Ascending aorta (tissue), 2 donors: Measurements from ENCODE around the gene PLA2G4E. TPM values are rescaled to one million over a fixed set of nuclear protein-coding genes. Genes with fewer than 3 reads are reported as not detected.

ENCODE experiments used
- DNase-seq, 2 donors: peaks; one replicate each; pipeline ENCODE4 v3.0.0-alpha.2; 2019; ENCODE audit warnings: low spot score in 2 of 2
- H3K27ac ChIP-seq, 2 donors: fragments of 200-600 bp; sonication (generic); one replicate each; pipeline ENCODE4 v1.5.1; 2016 to 2017; ENCODE audit warnings: mild to moderate bottlenecking in 1 of 2
- H3K27me3 ChIP-seq: fragments of 200-600 bp; sonication (generic); one replicate; pipeline ENCODE4 v1.5.1; 2017
- H3K36me3 ChIP-seq, 2 donors: fragments of 200-600 bp; sonication (generic); one replicate each; pipeline ENCODE4 v1.5.1; 2016
- H3K4me1 ChIP-seq, 2 donors: fragments of 200-600 bp; sonication (generic); one replicate each; pipeline ENCODE4 v1.5.1; 2016 to 2017; ENCODE audit warnings: mild to moderate bottlenecking in 1 of 2
- H3K4me3 ChIP-seq, 2 donors: fragments of 200-600 bp; sonication (generic); one replicate each; pipeline ENCODE4 v1.5.1; 2016 to 2017; ENCODE audit warnings: mild to moderate bottlenecking in 1 of 2
- H3K9me3 ChIP-seq, 2 donors: fragments of 200-600 bp; sonication (generic); one replicate each; pipeline ENCODE4 v1.5.1; 2016
- intact Hi-C: fragments of 100-400 bp; cut with DNase I; formaldehyde crosslinking; loops from one replicate; pipeline ENCODE4 v1.15.1; 2023
- total RNA-seq: library from RNA; depleted of rRNA; stranded (reverse); fragments of >200 nt; gene quantifications from one replicate; pipeline ENCODE4 v1.1.0, GENCODE V29; 2016
- TF ChIP-seq, protein P1 (sequence below), 3 experiments: fragments of 200-600 bp in 2 of 3; fragments of 450-650 bp in 1 of 3; sonication (generic) in 2 of 3; IDR thresholded peaks; one replicate each; pipeline ENCODE4 v1.5.1; 2016 to 2019; ENCODE audit warnings: antibody characterized with exemption in 3 of 3, mild to moderate bottlenecking in 1 of 3, moderate library complexity in 1 of 3

Gene PLA2G4E
- total RNA-seq, 1 donor from 2014 or later: not detected

DNA sequence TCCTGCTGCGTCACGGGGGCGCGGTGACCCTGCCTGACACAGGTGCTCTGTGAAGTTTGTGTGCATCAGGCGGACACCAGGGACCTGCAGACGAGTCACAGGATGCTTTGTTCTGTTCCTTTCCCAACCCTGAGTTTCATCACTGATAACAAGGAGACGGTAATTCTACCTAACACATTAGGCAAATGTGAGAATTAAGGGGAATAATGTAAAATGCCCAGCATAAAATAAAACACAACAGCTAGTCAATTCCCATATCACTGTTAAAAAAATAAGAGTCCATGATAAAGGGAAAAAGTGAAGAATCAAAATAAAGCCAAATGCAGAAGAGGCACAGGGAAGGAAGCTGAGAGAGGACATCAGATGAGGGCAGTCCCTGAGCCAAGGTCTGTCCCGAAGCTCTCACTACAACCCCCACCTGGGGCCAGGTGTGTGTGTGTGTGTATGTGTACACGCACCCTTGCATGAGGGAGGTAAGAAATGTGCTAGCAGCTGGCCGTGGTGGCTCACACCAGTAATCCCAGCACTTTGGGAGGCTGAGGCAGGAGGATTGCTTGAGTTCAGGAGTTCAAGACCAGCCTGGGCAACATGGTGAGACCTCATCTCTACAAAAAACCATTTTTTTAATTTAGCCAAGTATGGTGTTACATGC lies 46.0 kb upstream of the PLA2G4E start:
- Histone ChIP-seq H3K36me3 (no peaks in the 10 kb centered on the region), H3K27me3 (no peaks in the 10 kb centered on the region), H3K4me1 (no peaks in the 10 kb centered on the region), H3K9me3 (no peaks in the 10 kb centered on the region), H3K4me3 (no peak overlapping the region), H3K27ac (no peak overlapping the region)
- DNase-seq: peak in 1 of 2 donors; percentile 46
- TF ChIP-seq, protein P1, sequence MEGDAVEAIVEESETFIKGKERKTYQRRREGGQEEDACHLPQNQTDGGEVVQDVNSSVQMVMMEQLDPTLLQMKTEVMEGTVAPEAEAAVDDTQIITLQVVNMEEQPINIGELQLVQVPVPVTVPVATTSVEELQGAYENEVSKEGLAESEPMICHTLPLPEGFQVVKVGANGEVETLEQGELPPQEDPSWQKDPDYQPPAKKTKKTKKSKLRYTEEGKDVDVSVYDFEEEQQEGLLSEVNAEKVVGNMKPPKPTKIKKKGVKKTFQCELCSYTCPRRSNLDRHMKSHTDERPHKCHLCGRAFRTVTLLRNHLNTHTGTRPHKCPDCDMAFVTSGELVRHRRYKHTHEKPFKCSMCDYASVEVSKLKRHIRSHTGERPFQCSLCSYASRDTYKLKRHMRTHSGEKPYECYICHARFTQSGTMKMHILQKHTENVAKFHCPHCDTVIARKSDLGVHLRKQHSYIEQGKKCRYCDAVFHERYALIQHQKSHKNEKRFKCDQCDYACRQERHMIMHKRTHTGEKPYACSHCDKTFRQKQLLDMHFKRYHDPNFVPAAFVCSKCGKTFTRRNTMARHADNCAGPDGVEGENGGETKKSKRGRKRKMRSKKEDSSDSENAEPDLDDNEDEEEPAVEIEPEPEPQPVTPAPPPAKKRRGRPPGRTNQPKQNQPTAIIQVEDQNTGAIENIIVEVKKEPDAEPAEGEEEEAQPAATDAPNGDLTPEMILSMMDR (IDR thresholded peaks at IDR 0.05): no peak
- intact Hi-C loops: no loop called here

DNA sequence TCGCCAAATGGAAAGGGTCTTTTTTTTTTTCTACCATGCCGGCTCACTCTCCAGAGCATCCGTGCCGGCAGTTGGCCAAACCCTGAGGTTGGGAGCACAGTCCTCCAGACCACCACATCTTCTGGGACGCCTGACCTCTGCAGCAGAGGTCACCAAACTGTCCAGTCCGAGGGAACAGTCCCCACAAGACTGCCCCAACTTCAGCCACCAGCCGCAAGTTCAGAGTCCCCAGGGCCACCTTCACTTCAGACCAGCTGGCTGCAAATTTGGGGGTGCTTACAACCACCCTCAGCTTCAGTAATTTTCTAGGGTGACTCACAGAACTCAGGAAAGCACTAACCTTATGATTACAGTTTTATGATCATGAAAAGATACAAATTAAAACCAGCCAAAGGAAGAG lies 44.6 kb upstream of the PLA2G4E start:
- Histone ChIP-seq H3K36me3 (no peaks in the 10 kb centered on the region), H3K4me1 (no peaks in the 10 kb centered on the region), H3K27me3 (no peaks in the 10 kb centered on the region), H3K9me3 (no peaks in the 10 kb centered on the region), H3K27ac (no peak overlapping the region), H3K4me3 (no peak overlapping the region)
- TF ChIP-seq, protein P1 (IDR thresholded peaks at IDR 0.05): no peak
- DNase-seq: peak in 1 of 2 donors; percentile 30
- intact Hi-C loops: no loop called here

DNA sequence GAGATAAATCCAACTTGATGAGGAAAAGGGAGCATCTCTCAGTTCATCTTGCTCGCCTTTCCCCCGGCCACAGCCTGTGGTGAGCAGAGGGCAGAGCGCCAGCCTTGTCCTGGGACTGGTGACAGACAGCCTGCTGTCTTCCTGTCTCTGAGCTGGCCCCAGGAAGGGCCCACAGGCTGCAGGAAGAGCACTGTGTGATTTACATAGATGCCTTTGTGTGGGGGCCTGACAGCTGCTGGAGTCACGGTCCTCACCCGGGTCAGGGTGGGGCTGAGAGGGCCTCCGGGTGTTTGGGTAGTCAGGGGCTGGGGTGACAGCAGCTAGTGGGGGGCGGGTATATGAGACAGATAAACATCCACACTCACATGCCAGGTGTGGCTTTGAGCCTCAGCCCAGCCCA lies 44.2 kb upstream of the PLA2G4E start:
- Histone ChIP-seq H3K4me3 (no peak overlapping the region), H3K27ac (no peak overlapping the region), H3K27me3 (no peaks in the 10 kb centered on the region), H3K4me1 (no peaks in the 10 kb centered on the region), H3K36me3 (no peaks in the 10 kb centered on the region), H3K9me3 (no peaks in the 10 kb centered on the region)
- TF ChIP-seq, protein P1 (IDR thresholded peaks at IDR 0.05): no peak
- DNase-seq: peak in 1 of 2 donors; percentile 60
- intact Hi-C loops: no loop called here

DNA sequence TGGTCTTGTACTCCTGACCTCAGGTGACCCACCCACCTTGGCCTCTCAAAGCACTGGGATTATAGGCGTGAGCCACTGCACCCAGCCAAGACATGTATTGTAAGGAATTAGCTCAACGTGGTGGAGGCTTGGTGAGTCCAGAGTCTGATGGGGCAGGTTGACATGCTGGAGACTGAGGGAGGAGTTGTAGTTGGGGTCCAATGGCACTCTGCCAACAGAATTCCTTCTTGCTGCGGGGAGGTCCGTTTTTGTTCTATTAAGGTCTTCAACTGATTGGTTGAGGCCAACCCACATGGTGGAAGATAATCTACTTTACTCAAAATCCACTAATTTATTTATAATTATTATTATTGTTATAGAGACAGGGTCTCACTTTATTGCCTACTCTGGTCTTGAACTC lies 43.4 kb upstream of the PLA2G4E start:
- H3K36me3 ChIP-seq: no peaks in the 10 kb centered on the region
- DNase-seq: peak in 1 of 2 donors; percentile 42
- H3K27me3 ChIP-seq: no peaks in the 10 kb centered on the region
- H3K27ac ChIP-seq: no peak overlapping the region
- intact Hi-C loops: no loop called here
- H3K4me3 ChIP-seq: no peak overlapping the region
- TF ChIP-seq, protein P1 (IDR thresholded peaks at IDR 0.05): no peak
- no peaks in the 10 kb centered on the region for H3K9me3 ChIP-seq
- no peaks in the 10 kb centered on the region for H3K4me1 ChIP-seq

DNA sequence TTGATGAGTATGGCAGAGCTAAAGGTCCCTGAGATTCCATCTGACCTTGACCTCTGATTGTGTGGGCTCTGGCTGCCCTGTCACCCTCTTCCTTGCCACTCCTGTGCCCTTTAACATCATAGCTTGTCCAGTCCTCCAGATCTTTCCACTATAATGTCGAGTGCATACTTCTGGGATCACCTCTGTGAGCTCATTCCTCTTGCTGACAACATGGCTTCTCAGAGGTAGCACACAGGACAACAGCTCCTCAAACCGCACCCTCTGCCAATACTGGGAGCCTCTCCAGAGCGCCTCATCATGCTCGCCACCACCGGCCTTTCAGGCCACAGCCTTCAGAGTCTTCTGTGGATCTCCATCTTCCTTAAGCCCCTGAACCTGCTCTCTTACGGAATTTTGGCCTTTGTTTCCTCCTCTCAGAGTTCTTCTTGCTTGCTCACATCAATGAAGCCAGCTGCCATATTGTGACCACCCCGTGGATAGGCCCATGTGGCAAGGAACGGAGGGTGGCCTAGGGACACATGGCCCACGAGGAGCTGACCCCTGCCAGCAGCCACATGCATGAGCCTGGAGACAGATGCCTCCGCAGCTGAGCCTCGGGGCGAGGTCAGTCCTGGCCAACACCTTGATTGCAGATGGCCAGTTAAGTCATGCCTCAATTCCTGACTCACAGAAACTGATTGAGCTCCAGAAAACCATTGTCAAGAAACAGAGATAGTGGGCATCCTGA lies 42.4 kb upstream of the PLA2G4E start:
- no peak for DNase-seq
- Histone ChIP-seq H3K9me3 (no peaks in the 10 kb centered on the region), H3K4me1 (no peaks in the 10 kb centered on the region), H3K4me3 (no peak overlapping the region), H3K36me3 (no peaks in the 10 kb centered on the region), H3K27ac (no peak overlapping the region), H3K27me3 (no peaks in the 10 kb centered on the region)
- TF ChIP-seq, protein P1 (IDR thresholded peaks at IDR 0.05): no peak
- intact Hi-C loops: no loop called here
